PC-9 (cell line): ENCODE results near the gene HES1. TPM values are rescaled to one million over a fixed set of nuclear protein-coding genes. Genes with fewer than 3 reads are reported as not detected.

Experiments
- BruUV-seq: library from RNA; stranded (reverse); fragments of 400-500 nt; replicated peaks from 2 replicates; lab custom pipeline; 2021; lab: Mats Ljungman, UMichigan
- CTCF ChIA-PET: fragments of 300-600 bp; sonication (Branson Sonifier 250); formaldehyde crosslinking; loops from one replicate; lab custom pipeline; 2022; ENCODE audit warnings: antibody characterized with exemption; lab: Charles Lee
- POLR2A ChIA-PET: fragments of 300-600 bp; sonication (Branson Sonifier 250); formaldehyde crosslinking; loops from one replicate; lab custom pipeline; 2022; ENCODE audit warnings: antibody characterized with exemption; ENCODE audit not compliant: unreplicated experiment; lab: Charles Lee
- DNase-seq, 2 experiments: peaks; one replicate each; pipeline versions ENCODE4 v3.0.0 to v3.0.0-alpha.2; 2015 to 2022; ENCODE audit warnings: mixed read lengths in 1 of 2
- H2AFZ ChIP-seq: fragments of 200-600 bp; sonication (generic); 2 replicates; pipeline ENCODE4 v1.8.1; 2017; ENCODE audit warnings: antibody characterized with exemption
- H3F3A ChIP-seq: fragments of 200-600 bp; sonication (generic); 2 replicates; pipeline ENCODE4 v1.8.1; 2017; ENCODE audit warnings: antibody characterized with exemption, mild to moderate bottlenecking, low read depth; ENCODE audit not compliant: insufficient read depth
- H3K27ac ChIP-seq: fragments of 200-600 bp; sonication (generic); 2 replicates; pipeline ENCODE4 v1.6.1; 2016; ENCODE audit warnings: mixed run types
- H3K27me3 ChIP-seq: fragments of 200-600 bp; sonication (generic); 2 replicates; pipeline ENCODE4 v1.6.1; 2016; ENCODE audit warnings: low read depth, mixed run types; ENCODE audit not compliant: insufficient read depth
- H3K36me3 ChIP-seq: fragments of 200-600 bp; sonication (generic); 2 replicates; pipeline ENCODE4 v1.6.1; 2016; ENCODE audit warnings: low read depth, mixed run types
- H3K4me1 ChIP-seq: fragments of 200-600 bp; sonication (generic); replicated peaks from 2 replicates; pipeline ENCODE4 v1.6.1; 2016; ENCODE audit warnings: mixed run types; ENCODE audit not compliant: insufficient read depth
- H3K4me2 ChIP-seq: fragments of 200-600 bp; sonication (generic); 2 replicates; pipeline ENCODE4 v1.6.1; 2017; ENCODE audit warnings: mixed run types
- H3K4me3 ChIP-seq: fragments of 200-600 bp; sonication (generic); 2 replicates; pipeline ENCODE4 v1.6.1; 2016; ENCODE audit warnings: mixed run types
- H3K79me2 ChIP-seq: fragments of 200-600 bp; sonication (generic); 2 replicates; pipeline ENCODE4 v1.6.1; 2017; ENCODE audit warnings: low read depth, mixed run types
- H3K9me2 ChIP-seq: fragments of 200-600 bp; sonication (generic); 2 replicates; pipeline ENCODE4 v1.8.1; 2017; ENCODE audit warnings: mild to moderate bottlenecking; ENCODE audit not compliant: insufficient read depth
- H3K9me3 ChIP-seq: fragments of 200-600 bp; sonication (generic); 2 replicates; pipeline ENCODE4 v1.8.1; 2016; ENCODE audit warnings: low read depth; ENCODE audit not compliant: insufficient read depth
- H4K20me1 ChIP-seq: fragments of 200-600 bp; sonication (generic); 2 replicates; pipeline ENCODE4 v1.8.1; 2017; ENCODE audit not compliant: insufficient read depth
- CTCF ChIP-seq: fragments of 200-600 bp; sonication (generic); conservative IDR thresholded peaks from 2 replicates; pipeline ENCODE4 v1.6.1; 2017; ENCODE audit warnings: mixed run types, antibody characterized with exemption, mild to moderate bottlenecking, moderate library complexity
- EZH2 ChIP-seq: fragments of 200-600 bp; sonication (generic); IDR thresholded peaks from 2 replicates; pipeline ENCODE4 v1.8.0; 2017; ENCODE audit warnings: antibody characterized with exemption, low read depth
- intact Hi-C: fragments of 100-400 bp; cut with micrococcal nuclease; formaldehyde crosslinking; loops from one replicate; pipeline ENCODE4 v1.10.0; 2022; ENCODE audit not compliant: unreplicated experiment
- total RNA-seq: library from RNA; stranded (reverse); gene quantifications from 2 replicates; pipeline ENCODE4 v1.2.3, GENCODE V29; 2021

Gene HES1
- total RNA-seq, 1 experiment from 2014 or later, result 66.5 TPM

DNA sequence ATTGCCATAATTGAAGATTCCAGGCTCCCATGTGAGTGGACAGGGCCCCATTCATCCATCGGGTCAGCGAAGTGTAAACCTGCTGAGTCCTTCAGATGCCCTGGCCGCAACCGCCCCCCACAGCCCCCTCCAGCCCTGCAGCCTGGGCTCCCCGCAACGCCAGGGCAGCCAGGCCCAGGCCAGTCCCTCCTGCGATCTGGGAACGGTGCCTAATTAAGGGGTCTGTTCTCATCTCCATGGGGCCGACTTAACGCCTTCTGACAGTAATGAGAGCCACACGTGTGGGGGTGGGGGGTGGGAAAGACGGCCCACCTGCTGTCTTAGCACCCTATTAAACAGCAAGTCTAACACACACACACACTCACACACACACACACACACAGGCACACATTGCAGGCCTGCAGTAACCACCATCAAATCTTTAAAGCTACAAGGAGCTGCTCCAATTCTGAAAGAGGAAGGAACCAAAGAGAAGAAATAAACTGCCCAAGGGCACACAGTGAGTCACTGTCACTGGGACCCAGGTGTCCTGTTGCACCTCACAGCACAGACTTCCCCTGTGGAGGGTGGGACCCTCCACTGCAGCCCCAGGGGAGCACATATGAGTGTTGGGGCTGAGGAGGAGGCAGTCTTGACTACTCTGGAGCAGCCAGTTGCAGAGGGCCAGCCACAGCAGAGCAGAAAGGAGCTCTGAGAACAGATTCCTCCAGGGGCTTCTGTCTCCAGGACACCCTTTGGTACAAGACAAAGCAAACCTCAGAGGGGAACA is 31.8 kb upstream of the HES1 start:
- Histone ChIP-seq H3K27me3 (no peaks in the 10 kb centered on the region), H2AFZ (no peak overlapping the region), H3K9me3 (no peaks in the 10 kb centered on the region), H3K4me3 (no peak overlapping the region), H3K79me2 (no peaks in the 10 kb centered on the region), H3K36me3 (no peaks in the 10 kb centered on the region), H3K4me1 (peaks cover 18% of the 10 kb centered on the region), H3K4me2 (peak overlapping the region; percentile 47), H3K27ac (no peak overlapping the region), H3F3A (peaks cover 10% of the 10 kb centered on the region; the same call in 1 of the 2 replicates), H4K20me1 (no peaks in the 10 kb centered on the region), H3K9me2 (no peaks in the 10 kb centered on the region)
- ChIA-PET CTCF (interaction anchor here (0.5 to 0.9 kb wide), 2 partner anchors 27 to 235 kb away, joined by 5 to 14 read pairs; no protein-coding TSS in a partner anchor), POLR2A (interaction anchor here (0.6 to 1.0 kb wide), 3 partner anchors 14 to 259 kb away, joined by 4 to 7 read pairs (median 4); no protein-coding TSS in a partner anchor)
- BruUV-seq, result no TSS peak
- peak; percentile 42 to 72 for DNase-seq
- TF ChIP-seq CTCF (no peak), EZH2 (no peak)
- intact Hi-C loops, result no loop called here

GRCh38 chr3:194105292-194105691 is 30.7 kb upstream of the HES1 start:
- Histone ChIP-seq H3F3A (peaks cover 10% of the 10 kb centered on the region; the same call in 1 of the 2 replicates), H3K4me3 (no peak overlapping the region), H3K4me2 (no peak overlapping the region), H3K9me3 (no peaks in the 10 kb centered on the region), H2AFZ (no peak overlapping the region), H3K36me3 (no peaks in the 10 kb centered on the region), H4K20me1 (no peaks in the 10 kb centered on the region), H3K4me1 (peaks cover 18% of the 10 kb centered on the region), H3K27me3 (no peaks in the 10 kb centered on the region), H3K9me2 (no peaks in the 10 kb centered on the region), H3K79me2 (no peaks in the 10 kb centered on the region), H3K27ac (no peak overlapping the region)
- ChIA-PET CTCF (interaction anchor here (0.9 kb wide), 1 partner anchor 26 kb away, joined by 14 read pairs; no protein-coding TSS in a partner anchor), POLR2A (interaction anchor here (1.0 kb wide), 1 partner anchor 16 kb away, joined by 4 read pairs; no protein-coding TSS in a partner anchor)
- intact Hi-C loops, result no loop called here
- TF ChIP-seq EZH2, result no peak
- no peak for TF ChIP-seq CTCF
- BruUV-seq, result no TSS peak
- DNase-seq, result no peak

DNA sequence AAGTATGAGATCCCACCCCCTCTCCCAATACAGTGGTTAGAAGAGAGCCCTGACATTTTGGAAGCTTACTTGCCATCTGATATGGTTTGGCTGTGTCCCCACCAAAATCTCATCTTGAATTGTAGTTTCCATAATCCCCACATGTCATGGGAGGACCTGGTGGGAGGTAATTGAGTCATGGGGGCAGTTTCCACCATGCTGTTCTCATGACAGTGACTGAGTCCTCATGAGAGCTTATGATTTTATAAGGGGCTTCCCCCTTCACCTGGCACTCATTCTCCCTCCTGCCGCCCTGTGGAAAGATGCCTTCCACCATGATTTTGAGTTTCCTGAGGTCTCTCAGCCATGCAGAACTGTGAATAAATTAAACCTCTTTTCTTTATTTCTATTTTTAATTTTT is 28.8 kb upstream of the HES1 start:
- TF ChIP-seq EZH2, result no peak
- no peak for TF ChIP-seq CTCF
- Histone ChIP-seq H3F3A (peaks cover 16% of the 10 kb centered on the region), H3K9me3 (no peaks in the 10 kb centered on the region), H4K20me1 (no peaks in the 10 kb centered on the region), H2AFZ (no peak overlapping the region), H3K4me2 (no peak overlapping the region), H3K4me1 (peaks cover 24% of the 10 kb centered on the region), H3K9me2 (no peaks in the 10 kb centered on the region), H3K36me3 (no peaks in the 10 kb centered on the region), H3K79me2 (no peaks in the 10 kb centered on the region), H3K27ac (no peak overlapping the region), H3K27me3 (no peaks in the 10 kb centered on the region), H3K4me3 (no peak overlapping the region)
- no TSS peak for BruUV-seq
- DNase-seq, result no peak
- intact Hi-C loops, result no loop called here
- CTCF ChIA-PET, result interaction anchor here (0.7 kb wide), 1 partner anchor 17 kb away, joined by 3 read pairs; no protein-coding TSS in a partner anchor
- POLR2A ChIA-PET, result interaction anchor here (0.6 kb wide), 1 partner anchor 9 kb away, joined by 6 read pairs; no protein-coding TSS in a partner anchor
